ENCODE results near the gene TSPAN31. TPM values are rescaled to one million over a fixed set of nuclear protein-coding genes. Genes with fewer than 3 reads are reported as not detected.

TSPAN31 gene
- total RNA-seq, 4 donors from 2014 or later = 25.5 to 58.9 (median 32.2) TPM

DNA sequence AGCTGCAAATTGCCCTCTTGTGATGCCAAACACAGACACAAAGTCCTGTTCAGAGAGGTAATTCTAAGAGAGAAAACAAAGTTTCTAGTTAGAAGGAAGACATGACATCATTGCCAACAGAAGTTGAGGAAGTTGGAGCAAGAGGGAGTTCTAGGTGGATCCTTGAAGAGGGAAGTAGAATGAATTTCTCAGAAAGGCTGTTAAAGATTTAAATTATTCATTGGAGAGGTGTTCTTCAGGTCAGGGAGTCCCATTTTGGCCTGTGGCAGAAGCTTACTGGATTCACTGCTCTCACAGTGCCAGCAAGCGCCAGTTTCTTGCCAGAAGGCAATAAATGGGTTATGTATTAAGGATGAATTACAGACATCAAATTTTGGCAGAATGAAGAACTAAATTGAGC, 53.1 kb downstream of the TSPAN31 start:
- in situ Hi-C loops (cut with MboI; ENCODE audit: low sequenced_read_pairs in 4 of 4) = no loop called here
- no peak overlapping the region for H3K4me3 ChIP-seq

More for the DNA sequence above, 53.1 kb downstream of the TSPAN31 start:
- ATAC-seq = no peak
- H3K4me1 ChIP-seq = no peaks in the 10 kb centered on the region
- peaks cover 0 to 83% of the 10 kb centered on the region in 2 donors for H3K36me3 ChIP-seq
- intact Hi-C loops (cut with DNase I; ENCODE audit: low total_unique reads) = no loop called here
- H3K27me3 ChIP-seq = no peaks in the 10 kb centered on the region
- no peaks in the 10 kb centered on the region for H3K9me3 ChIP-seq
- DNase-seq = no peak
- TF ChIP-seq, protein P1, sequence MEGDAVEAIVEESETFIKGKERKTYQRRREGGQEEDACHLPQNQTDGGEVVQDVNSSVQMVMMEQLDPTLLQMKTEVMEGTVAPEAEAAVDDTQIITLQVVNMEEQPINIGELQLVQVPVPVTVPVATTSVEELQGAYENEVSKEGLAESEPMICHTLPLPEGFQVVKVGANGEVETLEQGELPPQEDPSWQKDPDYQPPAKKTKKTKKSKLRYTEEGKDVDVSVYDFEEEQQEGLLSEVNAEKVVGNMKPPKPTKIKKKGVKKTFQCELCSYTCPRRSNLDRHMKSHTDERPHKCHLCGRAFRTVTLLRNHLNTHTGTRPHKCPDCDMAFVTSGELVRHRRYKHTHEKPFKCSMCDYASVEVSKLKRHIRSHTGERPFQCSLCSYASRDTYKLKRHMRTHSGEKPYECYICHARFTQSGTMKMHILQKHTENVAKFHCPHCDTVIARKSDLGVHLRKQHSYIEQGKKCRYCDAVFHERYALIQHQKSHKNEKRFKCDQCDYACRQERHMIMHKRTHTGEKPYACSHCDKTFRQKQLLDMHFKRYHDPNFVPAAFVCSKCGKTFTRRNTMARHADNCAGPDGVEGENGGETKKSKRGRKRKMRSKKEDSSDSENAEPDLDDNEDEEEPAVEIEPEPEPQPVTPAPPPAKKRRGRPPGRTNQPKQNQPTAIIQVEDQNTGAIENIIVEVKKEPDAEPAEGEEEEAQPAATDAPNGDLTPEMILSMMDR (IDR thresholded peaks at IDR 0.05 in 4 of 5, conservative IDR thresholded peaks at IDR 0.05 in 1 of 5) = no peak
- TF ChIP-seq POLR2A (IDR thresholded peaks at IDR 0.05) = no peak
- no peak overlapping the region for H3K27ac ChIP-seq

Small RNAs within 50 kb of the gene (microRNA-seq; reads per million reads assigned to microRNA genes)
- gene MIR6759 (ENCODE audit: borderline replicate concordance in 2 of 2) = 0 reads per million in 2 donors

Other genes starting within 250 kb of the TSPAN31 start
- 10 to 100 TPM; 11.8 to 46.4 (median 17.1) TPM for gene DDIT3, start 224.5 kb upstream of the TSPAN31 start, total RNA-seq
- gene MBD6, start 222.2 kb upstream of the TSPAN31 start, total RNA-seq = 10 to 100 TPM in 3 of 4 donors, 1 to 10 TPM in 1; 5.5 to 20.3 (median 12.9) TPM
- 100 to 1,000 TPM; 147 to 265 (median 177) TPM for gene DCTN2, start 197.8 kb upstream of the TSPAN31 start, total RNA-seq
- gene KIF5A, start 195.0 kb upstream of the TSPAN31 start, total RNA-seq = under 1 TPM in 2 of 4 donors, not detected in 2; 0.09 to 0.36 TPM
- 10 to 100 TPM; 11.2 to 22.0 (median 14.6) TPM for gene PIP4K2C, start 153.8 kb upstream of the TSPAN31 start, total RNA-seq
- gene DTX3, start 140.2 kb upstream of the TSPAN31 start, total RNA-seq = 10 to 100 TPM in 1 of 4 donors, 1 to 10 TPM in 3; 3.5 to 13.8 (median 6.8) TPM
- gene ARHGEF25, start 133.6 kb upstream of the TSPAN31 start, total RNA-seq = 1 to 10 TPM; 1.9 to 3.3 (median 2.4) TPM
- 10 to 100 TPM; 13.2 to 25.5 (median 16.6) TPM for gene B4GALNT1, start 111.8 kb upstream of the TSPAN31 start, total RNA-seq
- gene OS9, start 50.9 kb upstream of the TSPAN31 start, total RNA-seq = 100 to 1,000 TPM in 3 of 4 donors, 10 to 100 TPM in 1; 77.0 to 152 (median 106) TPM
- 1 to 10 TPM; 1.8 to 5.4 (median 3.7) TPM for gene AGAP2, start 6.3 kb upstream of the TSPAN31 start, total RNA-seq
- gene CDK4, start 7.3 kb downstream of the TSPAN31 start, total RNA-seq = 10 to 100 TPM; 39.7 to 55.5 (median 47.4) TPM
- gene MARCHF9, start 10.1 kb downstream of the TSPAN31 start, total RNA-seq = 10 to 100 TPM in 1 of 4 donors, 1 to 10 TPM in 3; 4.8 to 11.3 (median 7.9) TPM
- not detected for gene CYP27B1, start 22.0 kb downstream of the TSPAN31 start, total RNA-seq
- 10 to 100 TPM in 3 of 4 donors, 1 to 10 TPM in 1; 6.5 to 22.7 (median 17.9) TPM for gene METTL1, start 27.1 kb downstream of the TSPAN31 start, total RNA-seq
- gene EEF1AKMT3, start 27.6 kb downstream of the TSPAN31 start, total RNA-seq = 1 to 10 TPM in 3 of 4 donors, under 1 TPM in 1; 0.82 to 2.0 (median 1.0) TPM
- 10 to 100 TPM; 37.6 to 47.5 (median 40.1) TPM for gene TSFM, start 37.7 kb downstream of the TSPAN31 start, total RNA-seq
- 10 to 100 TPM in 1 of 4 donors, 1 to 10 TPM in 2, under 1 TPM in 1; 0.78 to 22.7 (median 4.3) TPM for gene AVIL, start 73.7 kb downstream of the TSPAN31 start, total RNA-seq
- gene CTDSP2, start 101.7 kb downstream of the TSPAN31 start, total RNA-seq = 100 to 1,000 TPM in 1 of 4 donors, 10 to 100 TPM in 3; 66.0 to 116 (median 83.4) TPM
- gene ATP23, start 196.5 kb downstream of the TSPAN31 start, total RNA-seq = 10 to 100 TPM in 2 of 4 donors, 1 to 10 TPM in 2; 7.1 to 26.4 (median 10.7) TPM